ENCODE data around the gene TUBA3C.

DNA sequence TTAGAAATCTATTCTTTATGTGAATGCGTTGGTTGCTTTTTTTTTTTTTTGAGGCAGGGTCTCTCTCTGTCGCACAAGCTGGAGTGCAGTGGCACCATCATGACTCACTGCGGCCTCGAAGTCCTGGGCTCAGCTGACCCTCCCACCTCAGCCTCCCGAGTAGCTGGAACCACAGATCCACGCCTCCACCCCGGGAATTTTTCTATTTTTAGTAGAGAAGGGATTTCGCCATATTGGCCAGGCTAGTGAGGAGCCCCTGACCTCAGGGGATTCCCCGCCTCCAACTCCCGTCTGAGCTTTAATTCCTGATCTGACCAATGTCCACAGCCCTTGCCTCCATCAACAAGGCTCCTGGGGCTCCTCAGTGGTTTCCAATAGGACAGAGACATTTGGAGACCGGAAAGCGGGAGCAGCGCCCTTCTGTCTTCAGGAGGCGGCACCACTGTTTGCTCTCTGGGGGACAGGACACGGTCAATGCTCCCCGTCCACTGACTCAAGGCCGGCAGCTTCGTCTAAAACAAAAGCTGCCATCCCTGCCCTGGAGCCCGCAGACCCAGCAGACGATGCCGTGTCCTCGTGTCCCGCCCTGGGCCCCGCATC is 503 bp downstream of the TUBA3C start:
- TF ChIP-seq, protein P1, sequence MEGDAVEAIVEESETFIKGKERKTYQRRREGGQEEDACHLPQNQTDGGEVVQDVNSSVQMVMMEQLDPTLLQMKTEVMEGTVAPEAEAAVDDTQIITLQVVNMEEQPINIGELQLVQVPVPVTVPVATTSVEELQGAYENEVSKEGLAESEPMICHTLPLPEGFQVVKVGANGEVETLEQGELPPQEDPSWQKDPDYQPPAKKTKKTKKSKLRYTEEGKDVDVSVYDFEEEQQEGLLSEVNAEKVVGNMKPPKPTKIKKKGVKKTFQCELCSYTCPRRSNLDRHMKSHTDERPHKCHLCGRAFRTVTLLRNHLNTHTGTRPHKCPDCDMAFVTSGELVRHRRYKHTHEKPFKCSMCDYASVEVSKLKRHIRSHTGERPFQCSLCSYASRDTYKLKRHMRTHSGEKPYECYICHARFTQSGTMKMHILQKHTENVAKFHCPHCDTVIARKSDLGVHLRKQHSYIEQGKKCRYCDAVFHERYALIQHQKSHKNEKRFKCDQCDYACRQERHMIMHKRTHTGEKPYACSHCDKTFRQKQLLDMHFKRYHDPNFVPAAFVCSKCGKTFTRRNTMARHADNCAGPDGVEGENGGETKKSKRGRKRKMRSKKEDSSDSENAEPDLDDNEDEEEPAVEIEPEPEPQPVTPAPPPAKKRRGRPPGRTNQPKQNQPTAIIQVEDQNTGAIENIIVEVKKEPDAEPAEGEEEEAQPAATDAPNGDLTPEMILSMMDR (IDR thresholded peaks at IDR 0.05; ENCODE audit: low read depth, low read length): no peak
- TF ChIP-seq, protein P2, sequence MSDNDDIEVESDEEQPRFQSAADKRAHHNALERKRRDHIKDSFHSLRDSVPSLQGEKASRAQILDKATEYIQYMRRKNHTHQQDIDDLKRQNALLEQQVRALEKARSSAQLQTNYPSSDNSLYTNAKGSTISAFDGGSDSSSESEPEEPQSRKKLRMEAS (IDR thresholded peaks at IDR 0.05; ENCODE audit: low read depth, low read length): no peak
